ENCODE measurements around the gene DOCK9.

DNA sequence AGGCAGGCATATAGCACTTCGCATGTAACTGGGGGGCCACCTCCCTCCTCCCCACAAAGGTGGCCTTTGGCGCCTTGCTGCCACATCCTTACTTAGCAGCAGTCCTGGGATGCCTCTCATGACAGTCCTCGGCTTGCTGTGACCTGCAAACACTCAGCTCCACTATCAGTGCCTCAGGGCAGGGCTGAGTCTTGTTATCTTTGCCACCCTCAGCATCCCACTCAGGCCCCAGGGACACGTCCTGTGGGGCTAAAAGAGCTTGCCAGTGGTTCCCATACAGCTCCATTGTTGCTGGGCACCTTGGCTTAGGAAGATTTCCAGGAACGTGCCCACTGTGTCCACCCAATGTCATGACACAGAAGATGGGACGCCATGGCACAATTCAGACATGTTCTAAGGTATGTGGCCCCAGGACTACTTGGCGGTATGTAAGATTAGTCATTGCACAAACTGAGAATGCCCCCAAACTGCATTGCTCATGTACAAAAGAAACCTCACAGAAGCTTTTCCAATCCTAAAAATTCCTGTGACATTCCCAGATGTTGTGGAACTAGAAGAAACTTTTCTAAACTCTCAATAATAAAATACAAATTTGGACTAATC lies 16.3 kb downstream of the DOCK9 start:
- TF ChIP-seq CTCF (IDR thresholded peaks at IDR 0.05 in 4 of 5, conservative IDR thresholded peaks at IDR 0.05 in 1 of 5) (no peak), POLR2A (IDR thresholded peaks at IDR 0.05) (no peak)

Measured in gastrocnemius medialis (tissue), 4 donors.